ENCODE measurements around the gene TBC1D30.
A peak's percentile ranks its signal among the peaks of the same experiment; 100 is the strongest.
"Not testable (repeated sequence)": the region's sequence is repeated elsewhere in the genome, so short reads cannot be mapped to it uniquely, and the experiment has no call there.

TBC1D30 gene

DNA sequence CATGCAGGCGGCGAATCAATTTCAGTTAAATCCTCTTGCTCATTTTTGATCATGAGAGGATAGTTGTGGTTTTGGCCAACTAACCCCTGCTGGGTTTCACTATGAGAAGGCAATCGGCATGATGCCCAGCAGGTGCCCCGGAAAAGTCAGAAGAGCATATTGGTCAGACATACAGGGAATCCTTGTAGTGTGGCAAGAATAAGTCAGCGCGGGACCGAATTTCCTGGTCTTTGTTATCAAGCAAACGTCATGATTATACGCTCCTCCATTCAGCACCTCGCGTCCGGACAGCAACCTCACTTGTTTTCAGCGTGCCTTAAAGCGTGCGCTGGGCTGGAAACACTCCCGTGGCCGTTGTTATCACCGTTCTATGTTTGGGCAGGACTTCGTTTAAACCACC lies 1.8 kb downstream of the TBC1D30 start:
- Histone ChIP-seq H3K4me3 (ENCODE audit: low read length in 2 of 2) (peak overlapping the region; percentile 48 to 57), H3K27ac (ENCODE audit: low read length) (no peak overlapping the region), H3K36me3 (ENCODE audit: control insufficient read depth in 2 of 2, insufficient read depth in 2 of 2, low read length in 2 of 2) (no peaks in the 10 kb centered on the region), H3K4me1 (ENCODE audit: control insufficient read depth, insufficient read depth, low read length) (peaks cover 23% of the 10 kb centered on the region), H3K9ac (ENCODE audit: low read length in 2 of 2) (no peak overlapping the region), H3K9me3 (ENCODE audit: control insufficient read depth in 2 of 2, low read length in 2 of 2) (no peaks in the 10 kb centered on the region), H3K27me3 (ENCODE audit: control insufficient read depth in 1 of 2, insufficient read depth in 2 of 2, low read length in 2 of 2) (peaks cover 26 to 39% of the 10 kb centered on the region in 2 donors)

DNA sequence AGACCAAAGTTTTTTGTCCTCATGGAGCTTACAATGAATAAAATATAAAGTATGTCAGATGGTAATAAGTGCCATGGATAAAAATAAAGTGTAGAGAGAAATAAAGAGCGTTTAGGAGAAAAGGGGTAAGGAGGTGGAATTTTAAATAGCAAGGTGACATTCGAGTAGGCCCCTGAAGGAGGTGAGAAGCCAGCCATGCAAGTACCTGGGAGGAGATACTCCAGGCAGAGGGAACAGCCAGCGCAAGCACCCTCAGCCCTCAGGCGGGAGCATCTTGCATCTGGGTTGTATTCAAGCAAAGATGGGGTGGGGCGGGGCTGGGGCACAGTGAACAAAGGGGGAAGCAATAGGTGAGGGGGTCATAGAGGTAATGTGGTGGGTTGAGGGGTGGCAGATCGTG lies 4.3 kb downstream of the TBC1D30 start:
- Histone ChIP-seq H3K4me1 (ENCODE audit: control insufficient read depth, insufficient read depth, low read length) (peaks cover 23% of the 10 kb centered on the region), H3K36me3 (ENCODE audit: control insufficient read depth in 2 of 2, insufficient read depth in 2 of 2, low read length in 2 of 2) (no peaks in the 10 kb centered on the region), H3K9me3 (ENCODE audit: control insufficient read depth in 2 of 2, low read length in 2 of 2) (peaks cover 0 to 5% of the 10 kb centered on the region in 2 donors), H3K4me3 (ENCODE audit: low read length in 2 of 2) (no peak overlapping the region), H3K27ac (ENCODE audit: low read length) (no peak overlapping the region), H3K9ac (ENCODE audit: low read length in 2 of 2) (no peak overlapping the region), H3K27me3 (ENCODE audit: control insufficient read depth in 1 of 2, insufficient read depth in 2 of 2, low read length in 2 of 2) (peaks cover 26 to 39% of the 10 kb centered on the region in 2 donors)

DNA sequence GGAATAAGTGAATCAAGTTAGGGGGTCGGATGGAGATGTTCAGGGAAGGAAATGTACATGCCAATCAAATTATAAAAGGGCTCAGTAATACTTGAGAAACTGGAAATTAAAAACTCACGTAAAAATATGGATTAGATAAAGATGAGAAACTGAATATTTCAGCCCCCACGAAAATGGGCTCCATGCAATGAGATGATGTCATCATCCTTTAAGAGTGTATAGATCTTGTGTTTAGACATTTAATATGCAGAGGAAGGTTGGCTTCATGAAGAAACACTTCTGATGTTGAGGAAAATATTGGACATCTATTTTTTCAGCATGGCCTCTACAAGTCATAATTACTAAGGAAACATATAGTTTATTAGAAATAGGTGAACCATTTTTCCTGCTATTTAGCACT lies 9.5 kb downstream of the TBC1D30 start:
- no peaks in the 10 kb centered on the region for H3K27me3 ChIP-seq (ENCODE audit: control insufficient read depth in 1 of 2, insufficient read depth in 2 of 2, low read length in 2 of 2)
- no peaks in the 10 kb centered on the region for H3K36me3 ChIP-seq (ENCODE audit: control insufficient read depth in 2 of 2, insufficient read depth in 2 of 2, low read length in 2 of 2)
- H3K4me3 ChIP-seq (ENCODE audit: low read length in 2 of 2) = no peak overlapping the region
- no peak overlapping the region for H3K27ac ChIP-seq (ENCODE audit: low read length)
- no peak overlapping the region for H3K9ac ChIP-seq (ENCODE audit: low read length in 2 of 2)
- no peaks in the 10 kb centered on the region for H3K4me1 ChIP-seq (ENCODE audit: control insufficient read depth, insufficient read depth, low read length)
- H3K9me3 ChIP-seq (ENCODE audit: control insufficient read depth in 2 of 2, low read length in 2 of 2) = peaks cover 0 to 5% of the 10 kb centered on the region in 2 donors

DNA sequence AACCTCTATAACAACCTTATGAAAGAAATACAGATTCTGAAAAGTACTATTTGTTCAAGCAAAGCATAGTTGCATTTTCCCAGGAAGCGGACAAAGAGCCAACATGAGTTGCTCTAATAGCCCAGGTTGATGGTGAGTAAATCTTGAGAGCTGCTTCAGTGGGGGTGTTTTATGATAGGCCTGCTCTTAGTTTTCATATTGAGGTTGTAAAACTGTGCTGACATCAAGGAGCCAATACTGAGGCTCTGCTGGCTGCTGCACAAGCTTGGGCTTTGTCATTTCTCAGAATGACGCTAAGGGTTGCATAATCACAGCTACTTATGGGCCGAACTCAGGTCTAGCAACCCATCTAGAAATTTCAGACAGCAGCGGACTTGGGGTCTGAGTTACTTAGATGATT lies 11.5 kb downstream of the TBC1D30 start:
- no peak overlapping the region for H3K27ac ChIP-seq (ENCODE audit: low read length)
- H3K4me1 ChIP-seq (ENCODE audit: control insufficient read depth, insufficient read depth, low read length) = no peaks in the 10 kb centered on the region
- no peaks in the 10 kb centered on the region for H3K36me3 ChIP-seq (ENCODE audit: control insufficient read depth in 2 of 2, insufficient read depth in 2 of 2, low read length in 2 of 2)
- no peak overlapping the region for H3K9ac ChIP-seq (ENCODE audit: low read length in 2 of 2)
- H3K27me3 ChIP-seq (ENCODE audit: control insufficient read depth in 1 of 2, insufficient read depth in 2 of 2, low read length in 2 of 2) = no peaks in the 10 kb centered on the region
- peaks cover 0 to 5% of the 10 kb centered on the region in 2 donors for H3K9me3 ChIP-seq (ENCODE audit: control insufficient read depth in 2 of 2, low read length in 2 of 2)
- no peak overlapping the region for H3K4me3 ChIP-seq (ENCODE audit: low read length in 2 of 2)

DNA sequence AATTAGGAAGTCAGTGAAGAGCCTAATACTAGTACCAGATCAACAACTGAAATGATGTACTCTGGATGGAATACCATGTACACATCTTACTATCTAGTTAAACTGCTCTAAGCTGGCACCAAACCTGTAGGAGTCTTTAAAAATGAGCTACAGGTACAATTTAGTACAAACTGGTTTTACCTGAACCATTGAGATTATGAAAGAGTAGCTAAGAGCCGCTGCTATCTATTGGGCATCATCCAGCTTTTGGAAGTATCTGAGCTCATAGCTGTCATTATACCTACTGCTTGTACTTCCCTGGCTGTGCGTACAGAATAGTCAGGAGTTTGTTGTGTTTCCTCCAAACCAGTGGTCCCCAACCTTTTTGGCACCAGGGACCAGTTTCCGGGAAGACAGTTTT lies 12.4 kb downstream of the TBC1D30 start:
- no peaks in the 10 kb centered on the region for H3K27me3 ChIP-seq (ENCODE audit: control insufficient read depth in 1 of 2, insufficient read depth in 2 of 2, low read length in 2 of 2)
- no peaks in the 10 kb centered on the region for H3K4me1 ChIP-seq (ENCODE audit: control insufficient read depth, insufficient read depth, low read length)
- peaks cover 0 to 5% of the 10 kb centered on the region in 2 donors for H3K9me3 ChIP-seq (ENCODE audit: control insufficient read depth in 2 of 2, low read length in 2 of 2)
- no peak overlapping the region for H3K9ac ChIP-seq (ENCODE audit: low read length in 2 of 2)
- H3K36me3 ChIP-seq (ENCODE audit: control insufficient read depth in 2 of 2, insufficient read depth in 2 of 2, low read length in 2 of 2) = no peaks in the 10 kb centered on the region
- no peak overlapping the region for H3K4me3 ChIP-seq (ENCODE audit: low read length in 2 of 2)
- no peak overlapping the region for H3K27ac ChIP-seq (ENCODE audit: low read length)

DNA sequence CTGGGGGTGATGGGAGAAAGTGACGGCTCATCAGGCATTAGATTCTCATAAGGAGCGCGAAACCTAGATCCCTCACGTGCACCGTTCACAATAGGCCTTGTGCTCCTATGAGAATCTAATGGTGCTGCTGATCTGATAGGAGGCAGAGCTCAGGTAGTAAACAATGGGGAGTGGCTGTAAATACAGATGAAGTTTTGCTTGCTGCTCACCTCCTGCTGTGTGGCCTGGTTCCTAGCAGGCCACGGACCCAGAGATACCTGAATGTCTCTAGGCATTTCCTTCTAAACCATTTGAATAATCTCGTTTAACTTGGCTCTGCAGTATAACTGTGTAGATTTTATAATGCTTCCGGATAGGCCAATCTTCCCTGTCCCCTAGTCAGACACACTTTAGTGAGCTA lies 13.0 kb downstream of the TBC1D30 start:
- Histone ChIP-seq H3K36me3 (ENCODE audit: control insufficient read depth in 2 of 2, insufficient read depth in 2 of 2, low read length in 2 of 2) (no peaks in the 10 kb centered on the region), H3K9ac (ENCODE audit: low read length in 2 of 2) (no peak overlapping the region), H3K4me3 (ENCODE audit: low read length in 2 of 2) (no peak overlapping the region), H3K27ac (ENCODE audit: low read length) (no peak overlapping the region), H3K4me1 (ENCODE audit: control insufficient read depth, insufficient read depth, low read length) (no peaks in the 10 kb centered on the region), H3K9me3 (ENCODE audit: control insufficient read depth in 2 of 2, low read length in 2 of 2) (peaks cover 0 to 5% of the 10 kb centered on the region in 2 donors), H3K27me3 (ENCODE audit: control insufficient read depth in 1 of 2, insufficient read depth in 2 of 2, low read length in 2 of 2) (no peaks in the 10 kb centered on the region)

DNA sequence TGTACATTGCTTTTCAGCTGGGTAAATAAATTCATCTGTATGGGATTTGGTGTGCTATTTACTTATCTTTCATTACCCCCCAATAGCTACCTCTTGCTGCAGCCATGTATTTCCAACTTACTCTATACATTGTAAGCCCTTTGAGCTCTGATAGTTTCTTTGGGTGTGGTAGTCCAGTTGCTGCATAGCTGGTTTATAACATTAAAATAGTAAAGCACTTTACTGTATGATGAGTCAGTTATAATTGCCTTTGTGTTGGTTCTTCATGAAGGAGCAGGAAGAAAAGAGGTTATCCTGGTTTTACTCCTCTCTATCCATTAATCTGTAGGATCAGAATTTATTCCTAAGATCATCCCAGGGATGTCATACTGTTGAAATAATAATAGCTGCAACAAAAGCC lies 15.7 kb downstream of the TBC1D30 start:
- Histone ChIP-seq H3K27ac (ENCODE audit: low read length) (no peak overlapping the region), H3K4me1 (ENCODE audit: control insufficient read depth, insufficient read depth, low read length) (no peaks in the 10 kb centered on the region), H3K4me3 (ENCODE audit: low read length in 2 of 2) (no peak overlapping the region), H3K9me3 (ENCODE audit: control insufficient read depth in 2 of 2, low read length in 2 of 2) (no peaks in the 10 kb centered on the region), H3K27me3 (ENCODE audit: control insufficient read depth in 1 of 2, insufficient read depth in 2 of 2, low read length in 2 of 2) (no peaks in the 10 kb centered on the region), H3K9ac (ENCODE audit: low read length in 2 of 2) (no peak overlapping the region), H3K36me3 (ENCODE audit: control insufficient read depth in 2 of 2, insufficient read depth in 2 of 2, low read length in 2 of 2) (no peaks in the 10 kb centered on the region)

DNA sequence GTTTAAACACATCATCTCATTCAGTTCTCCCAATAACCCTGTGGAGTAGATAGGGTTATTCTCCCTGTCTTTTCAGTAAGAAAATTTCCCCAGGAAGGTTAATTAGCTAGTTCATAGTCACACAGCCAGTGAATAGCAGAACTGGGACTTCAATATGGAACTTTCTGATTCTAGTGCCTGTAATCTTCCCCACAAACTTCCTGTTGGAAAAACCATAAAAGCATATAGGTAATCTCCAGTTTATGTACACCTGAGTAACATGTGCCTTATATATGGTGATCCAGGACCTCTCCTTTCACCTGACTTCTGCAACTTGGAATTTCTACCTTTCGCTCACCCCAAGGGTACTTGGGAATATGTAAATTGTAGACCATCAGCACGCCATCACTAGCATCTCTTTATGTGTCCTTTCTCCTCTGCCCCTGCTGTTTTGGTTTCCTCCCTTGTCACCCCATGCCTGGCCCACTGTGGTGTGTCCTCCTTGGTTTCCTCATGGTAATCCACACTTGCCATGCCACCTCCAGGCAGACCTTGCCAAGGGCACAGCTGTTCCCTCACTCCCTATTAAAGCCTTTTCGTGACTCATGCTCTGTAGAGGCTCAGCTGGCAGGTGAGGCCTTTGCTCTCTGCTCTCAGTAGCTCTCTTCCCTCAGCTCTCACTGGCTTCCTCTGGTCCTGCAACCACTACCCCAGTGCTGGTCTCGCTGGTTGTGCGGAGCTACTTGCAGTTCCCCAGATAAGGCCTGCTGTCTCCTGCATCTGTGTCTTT lies 16.7 kb downstream of the TBC1D30 start:
- no peak overlapping the region for H3K27ac ChIP-seq (ENCODE audit: low read length)
- no peaks in the 10 kb centered on the region for H3K27me3 ChIP-seq (ENCODE audit: control insufficient read depth in 1 of 2, insufficient read depth in 2 of 2, low read length in 2 of 2)
- no peaks in the 10 kb centered on the region for H3K4me1 ChIP-seq (ENCODE audit: control insufficient read depth, insufficient read depth, low read length)
- no peak overlapping the region for H3K9ac ChIP-seq (ENCODE audit: low read length in 2 of 2)
- no peaks in the 10 kb centered on the region for H3K9me3 ChIP-seq (ENCODE audit: control insufficient read depth in 2 of 2, low read length in 2 of 2)
- H3K4me3 ChIP-seq (ENCODE audit: low read length in 2 of 2) = no peak overlapping the region
- H3K36me3 ChIP-seq (ENCODE audit: control insufficient read depth in 2 of 2, insufficient read depth in 2 of 2, low read length in 2 of 2) = no peaks in the 10 kb centered on the region

DNA sequence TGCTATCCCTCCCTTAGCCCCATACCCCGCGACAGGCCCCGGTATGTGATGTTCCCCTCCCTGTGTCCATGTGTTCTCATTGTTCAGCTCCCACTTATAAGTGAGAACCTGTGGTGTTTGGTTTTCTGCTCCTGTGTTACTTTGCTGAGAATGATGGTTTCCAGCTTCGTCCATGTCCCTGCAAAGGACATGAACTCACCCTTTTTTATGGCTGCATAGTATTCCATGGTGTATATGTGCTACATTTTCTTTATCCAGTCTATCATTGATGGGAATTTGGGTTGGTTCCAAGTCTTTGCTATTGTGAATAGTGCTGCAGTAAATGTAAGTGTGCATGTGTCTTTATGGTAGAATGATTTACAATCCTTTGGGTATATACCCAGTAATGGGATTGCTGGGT lies 24.0 kb downstream of the TBC1D30 start:
- not testable (repeated sequence) for H3K9ac ChIP-seq (ENCODE audit: low read length in 2 of 2); H3K4me1 ChIP-seq (ENCODE audit: control insufficient read depth, insufficient read depth, low read length); H3K4me3 ChIP-seq (ENCODE audit: low read length in 2 of 2); H3K9me3 ChIP-seq (ENCODE audit: control insufficient read depth in 2 of 2, low read length in 2 of 2); H3K27me3 ChIP-seq (ENCODE audit: control insufficient read depth in 1 of 2, insufficient read depth in 2 of 2, low read length in 2 of 2); H3K36me3 ChIP-seq (ENCODE audit: control insufficient read depth in 2 of 2, insufficient read depth in 2 of 2, low read length in 2 of 2); H3K27ac ChIP-seq (ENCODE audit: low read length)

DNA sequence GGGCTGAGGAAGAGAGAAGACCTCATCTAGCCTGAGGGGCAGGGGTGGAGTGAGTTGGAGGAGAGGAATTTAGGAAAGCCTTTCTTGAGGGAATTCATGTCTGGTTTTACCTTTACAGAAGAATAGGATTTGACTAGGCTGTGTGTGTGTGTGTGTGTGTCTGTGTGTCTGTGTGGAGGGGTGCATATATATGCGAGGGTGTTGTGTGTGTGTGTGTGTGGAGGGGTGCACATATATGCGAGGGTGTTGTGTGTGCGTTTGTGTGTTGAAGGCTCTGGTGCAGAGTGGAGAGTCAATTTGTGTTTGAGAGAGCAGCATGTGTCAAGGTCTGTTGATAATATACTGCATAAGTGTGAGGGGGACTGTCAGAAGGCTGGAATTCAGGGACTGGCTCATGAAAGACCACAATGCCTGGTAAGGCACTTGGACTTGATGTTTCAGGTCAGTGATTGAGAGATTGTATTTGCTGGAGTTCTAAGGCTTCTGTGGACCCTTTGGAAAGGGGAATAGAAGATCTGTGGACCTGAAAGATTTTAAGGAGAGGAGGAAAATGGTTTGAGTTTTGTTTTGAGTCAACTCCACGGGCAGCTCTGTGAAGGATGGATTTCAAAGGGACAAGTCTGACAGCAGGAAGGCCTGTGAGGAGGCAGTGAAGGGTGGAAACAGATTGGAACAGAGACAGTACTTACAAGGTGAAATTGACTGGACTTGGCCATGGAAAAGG lies 34.6 kb downstream of the TBC1D30 start:
- H3K36me3 ChIP-seq (ENCODE audit: control insufficient read depth in 2 of 2, insufficient read depth in 2 of 2, low read length in 2 of 2) = no peaks in the 10 kb centered on the region
- no peaks in the 10 kb centered on the region for H3K27me3 ChIP-seq (ENCODE audit: control insufficient read depth in 1 of 2, insufficient read depth in 2 of 2, low read length in 2 of 2)
- H3K9me3 ChIP-seq (ENCODE audit: control insufficient read depth in 2 of 2, low read length in 2 of 2) = no peaks in the 10 kb centered on the region
- no peak overlapping the region for H3K9ac ChIP-seq (ENCODE audit: low read length in 2 of 2)
- H3K4me3 ChIP-seq (ENCODE audit: low read length in 2 of 2) = no peak overlapping the region
- H3K4me1 ChIP-seq (ENCODE audit: control insufficient read depth, insufficient read depth, low read length) = no peaks in the 10 kb centered on the region
- no peak overlapping the region for H3K27ac ChIP-seq (ENCODE audit: low read length)

DNA sequence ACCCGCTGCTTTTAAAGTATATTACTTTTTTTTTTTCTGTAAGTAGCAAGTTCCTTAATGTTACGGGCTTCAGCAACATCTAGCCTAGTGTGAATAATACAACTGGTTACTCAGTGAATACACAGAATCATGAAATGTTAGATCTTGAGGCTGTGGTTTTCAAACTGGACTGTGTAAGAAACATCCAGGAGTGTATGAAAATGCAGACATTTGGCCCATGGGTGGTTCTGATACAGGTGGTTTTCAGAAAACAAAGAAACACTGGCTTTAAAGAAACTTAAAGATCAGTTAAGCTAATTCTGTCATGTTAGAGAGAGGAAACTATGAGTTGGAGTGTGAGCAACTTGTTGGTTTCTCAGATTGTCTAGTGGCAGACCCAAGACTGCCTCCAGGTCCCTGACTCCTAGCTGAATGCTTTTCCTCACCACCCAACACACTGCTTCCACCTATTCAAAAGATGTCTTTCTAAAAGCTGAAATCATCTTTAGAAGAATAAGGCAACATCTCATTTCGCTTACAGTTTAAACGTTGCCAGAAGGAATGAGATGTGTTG lies 36.1 kb downstream of the TBC1D30 start:
- Histone ChIP-seq H3K9ac (ENCODE audit: low read length in 2 of 2) (no peak overlapping the region), H3K27me3 (ENCODE audit: control insufficient read depth in 1 of 2, insufficient read depth in 2 of 2, low read length in 2 of 2) (no peaks in the 10 kb centered on the region), H3K9me3 (ENCODE audit: control insufficient read depth in 2 of 2, low read length in 2 of 2) (no peaks in the 10 kb centered on the region), H3K27ac (ENCODE audit: low read length) (no peak overlapping the region), H3K4me1 (ENCODE audit: control insufficient read depth, insufficient read depth, low read length) (no peaks in the 10 kb centered on the region), H3K36me3 (ENCODE audit: control insufficient read depth in 2 of 2, insufficient read depth in 2 of 2, low read length in 2 of 2) (no peaks in the 10 kb centered on the region), H3K4me3 (ENCODE audit: low read length in 2 of 2) (no peak overlapping the region)
